ENCODE results near the gene CHD9.

GRCh38 chr16:53129281-53130158 lies 74.7 kb downstream of the CHD9 start:
- TF ChIP-seq CTCF (IDR thresholded peaks at IDR 0.05; ENCODE audit: insufficient read depth, low read depth, low read length): no peak
- no peak for TF ChIP-seq EZH2 (IDR thresholded peaks at IDR 0.05; ENCODE audit: insufficient read depth, low read length)

All from astrocyte (in vitro differentiated cells and primary cell).